Parathyroid adenoma (tissue), 2 donors: Measurements from ENCODE around the gene FAM25A.
"Not testable (repeated sequence)": the region's sequence is repeated elsewhere in the genome, so short reads cannot be mapped to it uniquely, and the experiment has no call there.

Source experiments
- H2AFZ ChIP-seq: fragments of 300-600 bp; sonication (generic); one replicate; pipeline ENCODE4 v1.7.0; 2017; ENCODE audit warnings: antibody characterized with exemption, mild to moderate bottlenecking
- H3K27ac ChIP-seq: fragments of 300-600 bp; sonication (generic); one replicate; pipeline ENCODE4 v1.7.0; 2017
- H3K27me3 ChIP-seq: fragments of 300-600 bp; sonication (generic); one replicate; pipeline ENCODE4 v1.7.0; 2017; ENCODE audit warnings: low read length; ENCODE audit not compliant: control insufficient read depth, insufficient read depth
- H3K36me3 ChIP-seq: fragments of 300-600 bp; sonication (generic); one replicate; pipeline ENCODE4 v1.7.0; 2017; ENCODE audit warnings: low read length; ENCODE audit not compliant: control insufficient read depth, insufficient read depth
- H3K4me1 ChIP-seq: fragments of 300-600 bp; sonication (generic); one replicate; pipeline ENCODE4 v1.7.0; 2017; ENCODE audit warnings: control low read depth
- H3K4me2 ChIP-seq: fragments of 300-600 bp; sonication (generic); one replicate; pipeline ENCODE4 v1.7.0; 2017; ENCODE audit warnings: low read length
- H3K4me3 ChIP-seq: fragments of 300-600 bp; sonication (generic); one replicate; pipeline ENCODE4 v1.7.0; 2017; ENCODE audit warnings: low read depth, low read length
- H3K79me2 ChIP-seq: fragments of 300-600 bp; sonication (generic); one replicate; pipeline ENCODE4 v1.7.0; 2017; ENCODE audit warnings: control low read depth
- H3K9ac ChIP-seq: fragments of 300-600 bp; sonication (generic); one replicate; pipeline ENCODE4 v1.7.0; 2017; ENCODE audit warnings: mild to moderate bottlenecking
- H3K9me3 ChIP-seq: fragments of 300-600 bp; sonication (generic); one replicate; pipeline ENCODE4 v1.7.0; 2017; ENCODE audit warnings: low read length; ENCODE audit not compliant: control insufficient read depth
- TF ChIP-seq, protein P1 (sequence below): fragments of 300-600 bp; sonication (generic); IDR thresholded peaks from one replicate; pipeline ENCODE4 v1.7.0; 2017; ENCODE audit warnings: antibody characterized with exemption, mild to moderate bottlenecking
- donor health status: primary hyperparathyroidism.

Gene FAM25A

DNA sequence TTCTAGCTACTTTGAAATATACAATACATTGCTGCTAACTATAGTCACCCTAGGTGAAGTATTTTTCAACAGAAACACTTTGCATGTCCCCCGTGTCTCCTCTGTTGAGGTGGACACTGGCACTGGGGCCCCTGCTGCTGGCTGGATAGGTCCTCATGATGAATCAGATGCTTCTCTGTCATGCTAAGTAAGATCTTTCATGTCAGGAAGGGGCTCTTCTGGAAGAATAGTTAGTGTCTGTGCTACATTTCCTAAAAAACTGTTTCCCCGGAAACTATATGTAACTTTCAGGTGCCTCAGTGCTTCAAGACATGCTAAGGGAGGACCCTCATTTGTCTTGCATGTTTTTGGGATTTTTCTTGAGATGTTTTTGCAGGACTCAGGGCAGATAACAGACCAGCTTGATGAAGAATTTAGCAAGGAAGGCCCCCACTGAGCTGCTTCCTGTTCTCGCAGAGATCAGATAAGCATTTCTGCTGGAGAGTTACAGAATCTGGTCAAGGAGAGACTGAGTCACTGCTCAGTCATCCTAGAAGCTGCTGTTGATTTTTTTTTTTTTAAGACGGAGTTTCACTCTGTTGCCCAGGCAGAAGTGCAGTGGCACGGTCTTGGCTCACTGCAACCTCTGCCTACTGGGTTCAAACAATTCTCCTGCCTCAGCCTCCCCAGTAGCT lies 5.3 kb downstream of the FAM25A start:
- H3K27me3 ChIP-seq, H3K27ac ChIP-seq, H3K4me3 ChIP-seq, H3K79me2 ChIP-seq, H2AFZ ChIP-seq, H3K9ac ChIP-seq, H3K4me1 ChIP-seq, H3K9me3 ChIP-seq, H3K4me2 ChIP-seq, H3K36me3 ChIP-seq: not testable (repeated sequence)

DNA sequence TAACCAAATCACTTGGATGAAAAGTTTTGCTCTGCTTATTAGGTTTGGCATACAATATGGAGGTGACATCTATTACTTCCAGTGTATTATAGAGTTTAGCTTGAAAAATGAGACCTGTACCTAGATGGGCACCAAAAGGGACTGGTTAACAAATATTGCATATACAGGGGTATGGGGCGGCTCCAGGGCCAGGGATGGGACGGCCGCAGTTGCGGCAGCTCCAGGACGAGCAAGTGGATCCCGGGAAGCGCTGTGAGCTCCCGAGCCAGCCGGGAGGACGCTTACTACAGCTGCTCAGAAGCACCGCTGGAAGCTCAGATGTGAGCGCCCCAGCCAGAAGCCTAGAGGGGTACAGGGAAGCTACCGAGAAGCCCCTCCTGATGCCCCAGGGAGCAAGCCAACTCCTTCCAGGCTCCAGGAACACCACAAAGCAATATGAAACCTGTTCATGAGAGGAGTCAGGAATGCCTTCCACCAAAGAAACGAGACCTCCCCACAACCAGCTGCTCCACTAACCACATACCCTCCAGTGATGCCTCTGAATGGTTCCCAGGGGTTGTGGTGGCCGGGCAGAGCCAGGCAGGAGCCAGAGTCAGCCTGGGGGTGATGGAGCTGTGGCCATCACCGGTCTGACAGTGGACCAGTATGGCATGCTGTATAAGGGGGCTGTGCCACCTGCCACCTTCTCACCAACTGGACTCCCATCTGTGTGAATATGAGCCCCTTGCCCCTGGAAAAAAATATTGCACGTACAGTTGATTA lies 6.8 kb downstream of the FAM25A start:
- H3K9me3 ChIP-seq, H3K4me2 ChIP-seq, H3K27me3 ChIP-seq, H2AFZ ChIP-seq, H3K27ac ChIP-seq, H3K79me2 ChIP-seq, H3K9ac ChIP-seq, H3K4me3 ChIP-seq, H3K4me1 ChIP-seq, H3K36me3 ChIP-seq: not testable (repeated sequence)

DNA sequence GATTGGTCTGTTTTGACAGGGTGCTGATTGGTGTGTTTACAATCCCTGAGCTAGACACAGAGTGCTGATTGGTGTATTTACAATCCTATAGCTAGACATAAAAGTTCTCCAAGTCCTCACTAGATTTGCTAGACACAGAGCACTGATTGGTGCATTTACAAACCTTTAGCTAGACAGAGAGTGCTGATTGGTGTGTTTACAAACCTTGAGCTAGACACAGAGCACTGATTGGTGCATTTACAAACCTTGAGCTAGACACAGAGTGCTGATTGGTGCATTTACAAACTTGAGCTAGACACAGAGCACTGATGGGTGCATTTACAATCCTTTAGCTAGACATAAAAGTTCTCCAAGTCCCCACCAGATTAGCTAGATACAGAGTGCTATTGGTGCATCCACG lies 10.3 kb downstream of the FAM25A start:
- H3K4me1 ChIP-seq, H3K9ac ChIP-seq, H3K9me3 ChIP-seq, H3K4me2 ChIP-seq, H3K36me3 ChIP-seq, H3K27me3 ChIP-seq, H3K4me3 ChIP-seq, H2AFZ ChIP-seq, H3K79me2 ChIP-seq, H3K27ac ChIP-seq: not testable (repeated sequence)

DNA sequence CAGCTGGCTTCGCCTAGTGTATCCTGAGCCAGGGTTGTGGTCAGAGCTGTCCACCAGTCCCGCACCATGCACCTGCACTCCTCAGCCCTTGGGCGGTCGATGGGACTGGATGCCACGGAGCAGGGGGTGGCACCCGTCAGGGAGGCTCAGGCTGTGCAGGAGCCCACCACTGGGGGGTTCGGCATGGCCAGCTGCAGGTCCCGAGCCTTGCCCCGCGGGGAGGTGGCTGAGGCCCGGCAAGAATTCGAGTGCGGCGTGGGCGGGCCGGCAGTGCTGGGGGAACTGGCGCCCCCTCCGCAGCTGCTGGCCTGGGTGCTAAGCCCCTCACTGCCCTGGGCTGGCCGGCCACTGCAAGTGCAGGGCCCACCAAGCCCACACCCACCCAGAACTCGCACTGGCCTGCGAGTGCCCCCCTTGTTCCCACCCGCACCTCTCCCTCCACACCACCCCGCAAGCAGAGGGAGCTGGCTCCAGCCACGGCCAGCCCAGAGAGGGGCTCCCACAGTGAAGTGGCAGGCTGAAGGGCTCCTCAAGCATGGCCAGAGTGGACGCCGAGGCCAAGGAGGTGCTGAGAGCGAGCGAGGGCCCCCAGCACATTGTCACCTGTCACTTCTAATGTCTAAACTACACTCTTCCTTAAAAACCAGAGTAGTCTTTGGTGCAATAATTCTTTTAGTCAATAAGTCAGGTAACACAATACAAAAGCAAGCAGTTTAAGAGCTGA lies 11.0 kb downstream of the FAM25A start:
- Histone ChIP-seq H3K36me3 (no peaks in the 10 kb centered on the region), H3K27ac (no peak overlapping the region), H3K4me1 (no peaks in the 10 kb centered on the region), H3K4me3 (no peak overlapping the region), H3K9ac (no peak overlapping the region), H2AFZ (no peak overlapping the region), H3K79me2 (no peaks in the 10 kb centered on the region), H3K27me3 (no peaks in the 10 kb centered on the region), H3K4me2 (no peak overlapping the region), H3K9me3 (no peaks in the 10 kb centered on the region)
- TF ChIP-seq, protein P1, sequence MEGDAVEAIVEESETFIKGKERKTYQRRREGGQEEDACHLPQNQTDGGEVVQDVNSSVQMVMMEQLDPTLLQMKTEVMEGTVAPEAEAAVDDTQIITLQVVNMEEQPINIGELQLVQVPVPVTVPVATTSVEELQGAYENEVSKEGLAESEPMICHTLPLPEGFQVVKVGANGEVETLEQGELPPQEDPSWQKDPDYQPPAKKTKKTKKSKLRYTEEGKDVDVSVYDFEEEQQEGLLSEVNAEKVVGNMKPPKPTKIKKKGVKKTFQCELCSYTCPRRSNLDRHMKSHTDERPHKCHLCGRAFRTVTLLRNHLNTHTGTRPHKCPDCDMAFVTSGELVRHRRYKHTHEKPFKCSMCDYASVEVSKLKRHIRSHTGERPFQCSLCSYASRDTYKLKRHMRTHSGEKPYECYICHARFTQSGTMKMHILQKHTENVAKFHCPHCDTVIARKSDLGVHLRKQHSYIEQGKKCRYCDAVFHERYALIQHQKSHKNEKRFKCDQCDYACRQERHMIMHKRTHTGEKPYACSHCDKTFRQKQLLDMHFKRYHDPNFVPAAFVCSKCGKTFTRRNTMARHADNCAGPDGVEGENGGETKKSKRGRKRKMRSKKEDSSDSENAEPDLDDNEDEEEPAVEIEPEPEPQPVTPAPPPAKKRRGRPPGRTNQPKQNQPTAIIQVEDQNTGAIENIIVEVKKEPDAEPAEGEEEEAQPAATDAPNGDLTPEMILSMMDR, result no peak

DNA sequence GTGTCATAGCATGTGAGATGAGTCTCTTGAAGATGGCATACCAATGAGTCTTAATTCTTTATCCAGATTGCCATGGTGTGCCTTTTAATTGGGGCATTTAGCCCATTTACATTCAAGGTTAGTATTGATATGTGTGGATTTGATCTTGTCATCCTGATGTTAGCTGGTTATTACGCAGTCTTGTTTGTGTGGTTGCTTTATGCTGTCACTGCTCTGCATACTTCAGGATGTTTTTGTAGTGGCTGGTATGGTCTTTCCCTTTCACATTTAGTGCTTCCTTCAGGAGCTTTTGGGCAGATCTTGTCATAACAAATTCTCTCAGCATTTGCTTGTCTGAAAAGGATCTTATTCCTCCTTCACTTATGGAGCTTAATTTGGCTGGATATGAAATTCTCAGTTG lies 16.5 kb downstream of the FAM25A start:
- Histone ChIP-seq H2AFZ (no peak overlapping the region), H3K9me3 (no peaks in the 10 kb centered on the region), H3K4me3 (no peak overlapping the region), H3K9ac (no peak overlapping the region), H3K4me1 (no peaks in the 10 kb centered on the region), H3K36me3 (no peaks in the 10 kb centered on the region), H3K27me3 (no peaks in the 10 kb centered on the region), H3K27ac (no peak overlapping the region), H3K79me2 (no peaks in the 10 kb centered on the region), H3K4me2 (no peak overlapping the region)
- TF ChIP-seq, protein P1, result no peak

DNA sequence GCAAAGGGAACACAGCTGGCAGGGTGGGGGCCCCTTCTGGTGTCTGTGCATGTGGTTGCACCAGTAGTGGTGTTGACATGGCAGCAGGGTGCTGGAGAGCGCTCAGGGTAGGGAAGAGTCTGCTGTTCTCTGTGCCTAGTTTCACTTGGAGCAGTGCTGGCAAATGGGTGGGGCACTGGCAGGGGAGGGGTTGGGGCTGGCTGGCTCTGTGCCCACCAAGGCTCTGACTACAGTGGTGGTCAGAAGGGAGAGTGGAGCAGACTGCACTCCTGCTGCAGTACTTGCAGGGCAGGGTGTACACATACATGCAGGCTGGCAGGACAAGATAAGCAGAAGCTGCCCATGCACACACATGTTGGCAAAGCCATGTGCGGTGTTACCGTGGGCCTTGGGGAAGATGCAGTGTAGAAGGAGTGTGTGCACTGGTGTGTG lies 18.2 kb downstream of the FAM25A start:
- H3K27me3 ChIP-seq, result no peaks in the 10 kb centered on the region
- H3K4me1 ChIP-seq, result no peaks in the 10 kb centered on the region
- no peaks in the 10 kb centered on the region for H3K9me3 ChIP-seq
- no peaks in the 10 kb centered on the region for H3K79me2 ChIP-seq
- no peak overlapping the region for H3K9ac ChIP-seq
- no peak overlapping the region for H3K4me3 ChIP-seq
- no peaks in the 10 kb centered on the region for H3K36me3 ChIP-seq
- no peak overlapping the region for H3K27ac ChIP-seq
- H3K4me2 ChIP-seq, result no peak overlapping the region
- TF ChIP-seq, protein P1, result no peak
- H2AFZ ChIP-seq, result no peak overlapping the region
